MM.1S (cell line): Measurements from ENCODE around the gene METTL21C.

Experiments used
- DNase-seq: peaks from one replicate; pipeline ENCODE4 v3.0.0-alpha.2; 2015
- H2AFZ ChIP-seq: fragments of 300-600 bp; sonication (generic); 2 replicates; pipeline ENCODE4 v1.6.0; 2016; ENCODE audit warnings: antibody characterized with exemption, low read length
- H3F3A ChIP-seq: fragments of 300-600 bp; sonication (generic); 2 replicates; pipeline ENCODE4 v1.6.1; 2016; ENCODE audit warnings: mild to moderate bottlenecking, antibody characterized with exemption, low read length, moderate library complexity, mixed read lengths; ENCODE audit not compliant: insufficient read depth
- H3K27ac ChIP-seq: fragments of 300-600 bp; sonication (generic); 2 replicates; pipeline ENCODE4 v1.5.1; 2016; ENCODE audit warnings: mild to moderate bottlenecking, low read length
- H3K27me3 ChIP-seq: fragments of 300-600 bp; sonication (generic); replicated peaks from 2 replicates; pipeline ENCODE4 v1.6.0; 2016; ENCODE audit warnings: low read length; ENCODE audit not compliant: insufficient read depth
- H3K36me3 ChIP-seq: fragments of 300-600 bp; sonication (generic); replicated peaks from 2 replicates; pipeline ENCODE4 v1.6.1; 2016; ENCODE audit warnings: mild to moderate bottlenecking, low read length, mixed read lengths; ENCODE audit not compliant: insufficient read depth
- H3K4me1 ChIP-seq: fragments of 300-600 bp; sonication (generic); 2 replicates; pipeline ENCODE4 v1.6.1; 2016; ENCODE audit warnings: low read length, mixed read lengths
- H3K4me2 ChIP-seq: fragments of 300-600 bp; sonication (generic); 2 replicates; pipeline ENCODE4 v1.6.0; 2016; ENCODE audit warnings: low read depth, low read length
- H3K4me3 ChIP-seq: fragments of 300-600 bp; sonication (generic); 2 replicates; pipeline ENCODE4 v1.5.1; 2016; ENCODE audit warnings: low read length, mixed read lengths
- H3K79me2 ChIP-seq: fragments of 300-600 bp; sonication (generic); 2 replicates; pipeline ENCODE4 v1.6.1; 2016; ENCODE audit warnings: mixed run types, low read length, mixed read lengths
- H3K9ac ChIP-seq: fragments of 300-600 bp; sonication (generic); 2 replicates; pipeline ENCODE4 v1.6.1; 2016; ENCODE audit warnings: low read length, mixed read lengths
- H3K9me2 ChIP-seq: fragments of 300-600 bp; sonication (generic); replicated peaks from 2 replicates; pipeline ENCODE4 v1.6.1; 2016; ENCODE audit warnings: mild to moderate bottlenecking, low read length, mixed read lengths; ENCODE audit not compliant: insufficient read depth
- H3K9me3 ChIP-seq: fragments of 300-600 bp; sonication (generic); replicated peaks from 2 replicates; pipeline ENCODE4 v1.6.1; 2016; ENCODE audit warnings: mild to moderate bottlenecking, low read length, mixed read lengths; ENCODE audit not compliant: insufficient read depth
- H4K20me1 ChIP-seq: fragments of 300-600 bp; sonication (generic); 2 replicates; pipeline ENCODE4 v1.6.1; 2016; ENCODE audit warnings: mild to moderate bottlenecking, low read length, moderate library complexity, mixed read lengths; ENCODE audit not compliant: insufficient read depth
- EZH2 ChIP-seq: fragments of 300-600 bp; sonication (generic); optimal IDR thresholded peaks from 2 replicates; pipeline ENCODE3; 2017; ENCODE audit warnings: low read depth, mild to moderate bottlenecking, antibody characterized with exemption, low read length, mixed read lengths
- EZH2phosphoT487 ChIP-seq: fragments of 300-600 bp; sonication (generic); IDR thresholded peaks from 2 replicates; pipeline ENCODE4 v1.6.1; 2018; ENCODE audit warnings: antibody characterized with exemption, low read length
- TF ChIP-seq, protein P1 (sequence below): fragments of 300-600 bp; sonication (generic); IDR thresholded peaks from 2 replicates; pipeline ENCODE4 v1.5.1; 2016; ENCODE audit warnings: antibody characterized with exemption, low read length, mixed read lengths

Gene METTL21C

GRCh38 chr13:102658660-102659059, 36.2 kb downstream of the METTL21C start:
- no peaks in the 10 kb centered on the region for H3K4me1 ChIP-seq
- H3K9me2 ChIP-seq, result no peaks in the 10 kb centered on the region
- TF ChIP-seq EZH2, result no peak
- TF ChIP-seq, protein P1, sequence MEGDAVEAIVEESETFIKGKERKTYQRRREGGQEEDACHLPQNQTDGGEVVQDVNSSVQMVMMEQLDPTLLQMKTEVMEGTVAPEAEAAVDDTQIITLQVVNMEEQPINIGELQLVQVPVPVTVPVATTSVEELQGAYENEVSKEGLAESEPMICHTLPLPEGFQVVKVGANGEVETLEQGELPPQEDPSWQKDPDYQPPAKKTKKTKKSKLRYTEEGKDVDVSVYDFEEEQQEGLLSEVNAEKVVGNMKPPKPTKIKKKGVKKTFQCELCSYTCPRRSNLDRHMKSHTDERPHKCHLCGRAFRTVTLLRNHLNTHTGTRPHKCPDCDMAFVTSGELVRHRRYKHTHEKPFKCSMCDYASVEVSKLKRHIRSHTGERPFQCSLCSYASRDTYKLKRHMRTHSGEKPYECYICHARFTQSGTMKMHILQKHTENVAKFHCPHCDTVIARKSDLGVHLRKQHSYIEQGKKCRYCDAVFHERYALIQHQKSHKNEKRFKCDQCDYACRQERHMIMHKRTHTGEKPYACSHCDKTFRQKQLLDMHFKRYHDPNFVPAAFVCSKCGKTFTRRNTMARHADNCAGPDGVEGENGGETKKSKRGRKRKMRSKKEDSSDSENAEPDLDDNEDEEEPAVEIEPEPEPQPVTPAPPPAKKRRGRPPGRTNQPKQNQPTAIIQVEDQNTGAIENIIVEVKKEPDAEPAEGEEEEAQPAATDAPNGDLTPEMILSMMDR, result no peak
- TF ChIP-seq EZH2phosphoT487, result no peak
- 0 out of 2 replicates have a peak, but pooled peaks cover 2% of the 10 kb centered on the region for H3F3A ChIP-seq
- H3K27ac ChIP-seq, result no peak overlapping the region
- H4K20me1 ChIP-seq, result no peaks in the 10 kb centered on the region
- no peak overlapping the region for H3K4me2 ChIP-seq
- no peaks in the 10 kb centered on the region for H3K27me3 ChIP-seq
- H3K79me2 ChIP-seq, result peaks cover 34% of the 10 kb centered on the region
- H2AFZ ChIP-seq, result no peak overlapping the region
- H3K4me3 ChIP-seq, result no peak overlapping the region
- H3K9ac ChIP-seq, result no peak overlapping the region
- peaks cover 20% of the 10 kb centered on the region for H3K36me3 ChIP-seq
- DNase-seq, result no peak
- no peaks in the 10 kb centered on the region for H3K9me3 ChIP-seq

DNA sequence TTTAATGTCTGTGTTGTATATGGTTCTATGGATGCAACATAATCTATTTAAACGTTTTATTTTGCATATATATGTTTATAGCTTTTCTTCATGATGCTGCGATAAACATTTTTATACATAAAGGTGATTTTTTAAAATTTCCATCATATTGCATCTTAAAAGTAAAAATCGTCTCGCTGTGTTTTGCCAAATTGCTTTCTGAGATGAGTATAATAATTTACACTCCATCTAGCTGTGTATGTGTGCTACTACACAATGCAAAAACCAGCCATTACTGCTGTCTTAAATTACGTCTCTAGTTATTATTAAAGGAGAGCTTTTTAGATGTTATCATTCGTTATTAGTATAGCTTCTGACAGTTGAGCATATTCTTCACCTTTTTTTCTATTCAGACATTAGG, 37.2 kb downstream of the METTL21C start:
- Histone ChIP-seq H2AFZ (no peak overlapping the region), H3K27me3 (no peaks in the 10 kb centered on the region), H3K9ac (no peak overlapping the region), H3F3A (no peaks in the 10 kb centered on the region), H3K9me3 (no peaks in the 10 kb centered on the region), H3K79me2 (peaks cover 31% of the 10 kb centered on the region), H3K4me1 (no peaks in the 10 kb centered on the region), H4K20me1 (no peaks in the 10 kb centered on the region), H3K4me3 (no peak overlapping the region), H3K27ac (no peak overlapping the region), H3K36me3 (peaks cover 20% of the 10 kb centered on the region), H3K9me2 (no peaks in the 10 kb centered on the region), H3K4me2 (no peak overlapping the region)
- DNase-seq, result no peak
- TF ChIP-seq EZH2phosphoT487, result no peak
- TF ChIP-seq, protein P1, result peak; percentile 30

DNA sequence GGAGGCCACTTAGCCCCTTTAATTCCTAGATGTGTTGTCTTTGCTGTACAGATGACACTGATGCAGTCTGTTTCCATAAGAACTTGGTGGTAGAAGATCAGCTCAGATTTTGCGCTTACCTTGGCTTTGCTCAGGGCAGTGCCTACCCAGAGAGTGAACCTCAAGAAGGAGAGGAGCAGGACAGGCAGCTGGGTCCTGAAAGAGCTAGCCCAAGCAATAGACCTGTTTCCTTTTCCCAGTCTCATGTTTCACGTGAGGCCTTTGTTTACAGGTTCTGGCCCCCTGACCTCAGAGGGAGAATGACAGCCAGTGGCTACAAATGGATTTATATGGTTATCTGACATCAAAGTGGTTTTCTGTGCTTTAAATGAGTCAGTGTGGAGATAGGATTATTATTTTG, 40.1 kb downstream of the METTL21C start:
- H4K20me1 ChIP-seq, result no peaks in the 10 kb centered on the region
- H3K4me3 ChIP-seq, result no peak overlapping the region
- H3K9me2 ChIP-seq, result no peaks in the 10 kb centered on the region
- no peak overlapping the region for H3K4me2 ChIP-seq
- H3F3A ChIP-seq, result no peaks in the 10 kb centered on the region
- no peak overlapping the region for H3K27ac ChIP-seq
- peaks cover 30% of the 10 kb centered on the region for H3K36me3 ChIP-seq
- DNase-seq, result no peak
- no peak overlapping the region for H2AFZ ChIP-seq
- no peak for TF ChIP-seq EZH2
- no peak for TF ChIP-seq EZH2phosphoT487
- TF ChIP-seq, protein P1, result no peak
- H3K9me3 ChIP-seq, result no peaks in the 10 kb centered on the region
- peaks cover 27% of the 10 kb centered on the region for H3K79me2 ChIP-seq
- H3K27me3 ChIP-seq, result no peaks in the 10 kb centered on the region
- H3K4me1 ChIP-seq, result no peaks in the 10 kb centered on the region
- H3K9ac ChIP-seq, result no peak overlapping the region

- no peak for DNase-seq
- H3K4me2 ChIP-seq, result no peak overlapping the region
- H3K9me2 ChIP-seq, result no peaks in the 10 kb centered on the region
- H3K4me3 ChIP-seq, result no peak overlapping the region
- H3K36me3 ChIP-seq, result peaks cover 39% of the 10 kb centered on the region
- no peak overlapping the region for H2AFZ ChIP-seq
- H3K9ac ChIP-seq, result no peak overlapping the region
- no peaks in the 10 kb centered on the region for H3K4me1 ChIP-seq
- no peaks in the 10 kb centered on the region for H3K9me3 ChIP-seq
- peaks cover 25% of the 10 kb centered on the region for H3K79me2 ChIP-seq
- H3F3A ChIP-seq, result peaks cover 8% of the 10 kb centered on the region; the same call in 1 of the 2 replicates
- H3K27me3 ChIP-seq, result no peaks in the 10 kb centered on the region
- H4K20me1 ChIP-seq, result no peaks in the 10 kb centered on the region
- TF ChIP-seq, protein P1, result no peak
- TF ChIP-seq EZH2phosphoT487 (no peak), EZH2 (no peak)
- H3K27ac ChIP-seq, result no peak overlapping the region
These were observed 43.0 kb downstream of the METTL21C start for GRCh38 chr13:102651892-102652291.
